HEK293T (cell line): Measurements from ENCODE around the gene PIK3R5.

Experiments
- CTCF ChIA-PET: fragments of 350-600 bp; formaldehyde crosslinking; extraction: SDS; loops from one replicate; lab custom pipeline; 2021; ENCODE audit warnings: antibody characterized with exemption, inconsistent platforms; lab: Yijun Ruan, JAX
- POLR2A ChIA-PET: fragments of 350-600 bp; formaldehyde crosslinking; extraction: SDS; loops from one replicate; lab custom pipeline; 2020; ENCODE audit warnings: antibody characterized with exemption, inconsistent platforms; lab: Yijun Ruan, JAX
- DNase-seq: peaks from one replicate; pipeline ENCODE4 v3.0.0; 2012; ENCODE audit warnings: mixed read lengths; ENCODE audit errors: extremely low spot score
- ARNT ChIP-seq: fragments of 450-650 bp; IDR thresholded peaks from 2 replicates; pipeline ENCODE4 v1.6.1; 2017; ENCODE audit warnings: mild to moderate bottlenecking
- BHLHE40 ChIP-seq: fragments of 450-650 bp; IDR thresholded peaks from 2 replicates; pipeline ENCODE4 v1.6.1; 2016; ENCODE audit warnings: mild to moderate bottlenecking, moderate library complexity, borderline replicate concordance
- CTBP1 ChIP-seq: fragments of 450-650 bp; IDR thresholded peaks from 2 replicates; pipeline ENCODE4 v1.6.1; 2016; ENCODE audit warnings: borderline replicate concordance
- ELF4 ChIP-seq: fragments of 450-650 bp; IDR thresholded peaks from 2 replicates; pipeline ENCODE4 v1.6.1; 2017; ENCODE audit warnings: antibody characterized with exemption
- FOXA1 ChIP-seq: fragments of 450-650 bp; IDR thresholded peaks from 2 replicates; pipeline ENCODE4 v1.6.1; 2016; ENCODE audit warnings: mild to moderate bottlenecking
- FOXK2 ChIP-seq: fragments of 450-650 bp; IDR thresholded peaks from 2 replicates; pipeline ENCODE4 v1.6.1; 2016; ENCODE audit warnings: mild to moderate bottlenecking
- FOXM1 ChIP-seq: fragments of 450-650 bp; IDR thresholded peaks from 2 replicates; pipeline ENCODE4 v1.6.1; 2017; ENCODE audit warnings: mild to moderate bottlenecking, borderline replicate concordance
- HDGF ChIP-seq: fragments of 450-650 bp; IDR thresholded peaks from 2 replicates; pipeline ENCODE4 v1.6.1; 2017; ENCODE audit warnings: antibody characterized with exemption, borderline replicate concordance
- L3MBTL2 ChIP-seq: fragments of 450-650 bp; conservative IDR thresholded peaks from 2 replicates; pipeline ENCODE4 v1.6.1; 2016; ENCODE audit warnings: mild to moderate bottlenecking
- LEF1 ChIP-seq: fragments of 450-650 bp; IDR thresholded peaks from 2 replicates; pipeline ENCODE4 v1.6.1; 2017; ENCODE audit warnings: mild to moderate bottlenecking, borderline replicate concordance
- NFRKB ChIP-seq: fragments of 450-650 bp; IDR thresholded peaks from 2 replicates; pipeline ENCODE4 v1.6.1; 2016; ENCODE audit warnings: mild to moderate bottlenecking, moderate library complexity
- PKNOX1 ChIP-seq: fragments of 450-650 bp; IDR thresholded peaks from 2 replicates; pipeline ENCODE4 v1.6.1; 2016
- SP1 ChIP-seq: fragments of 450-650 bp; IDR thresholded peaks from 2 replicates; pipeline ENCODE4 v1.6.1; 2017
- SUZ12 ChIP-seq: fragments of 450-650 bp; IDR thresholded peaks from 2 replicates; pipeline ENCODE4 v1.6.1; 2016; ENCODE audit warnings: mild to moderate bottlenecking
- TARDBP ChIP-seq: fragments of 450-650 bp; IDR thresholded peaks from 2 replicates; pipeline ENCODE4 v1.6.1; 2016
- ZNF384 ChIP-seq: fragments of 450-650 bp; IDR thresholded peaks from 2 replicates; pipeline ENCODE4 v1.6.1; 2016

Gene PIK3R5

GRCh38 chr17:8939496-8940334, 25.8 kb downstream of the PIK3R5 start:
- ChIA-PET POLR2A (no interaction called here), CTCF (no interaction called here)
- no peak for DNase-seq
- TF ChIP-seq TARDBP (no peak), SUZ12 (no peak), L3MBTL2 (no peak), ELF4 (no peak), NFRKB (no peak), FOXK2 (no peak), HDGF (no peak), PKNOX1 (no peak)

GRCh38 chr17:8938933-8939332, 26.6 kb downstream of the PIK3R5 start:
- DNase-seq, result no peak
- TF ChIP-seq FOXK2 (no peak), NFRKB (no peak), BHLHE40 (no peak), PKNOX1 (no peak), HDGF (no peak), SUZ12 (no peak), FOXA1 (no peak)
- ChIA-PET CTCF (no interaction called here), POLR2A (no interaction called here)

GRCh38 chr17:8935191-8935590, 30.3 kb downstream of the PIK3R5 start:
- no peak for TF ChIP-seq FOXK2
- no peak for TF ChIP-seq L3MBTL2
- TF ChIP-seq BHLHE40, result no peak
- TF ChIP-seq LEF1, result no peak
- TF ChIP-seq ARNT, result no peak
- no peak for TF ChIP-seq FOXA1
- no peak for TF ChIP-seq CTBP1
- TF ChIP-seq PKNOX1, result no peak
- TF ChIP-seq TARDBP, result no peak
- TF ChIP-seq SUZ12, result no peak
- no peak for TF ChIP-seq HDGF
- no peak for DNase-seq
- ChIA-PET CTCF (no interaction called here), POLR2A (no interaction called here)

- TF ChIP-seq CTBP1 (no peak), HDGF (no peak), SUZ12 (no peak), ARNT (no peak), NFRKB (no peak), LEF1 (no peak), L3MBTL2 (no peak), FOXK2 (no peak), SP1 (no peak), ZNF384 (no peak), FOXA1 (no peak), TARDBP (no peak), FOXM1 (no peak), BHLHE40 (no peak), ELF4 (no peak)
- CTCF ChIA-PET, result no interaction called here
Observed at GRCh38 chr17:8934346-8934745, 31.2 kb downstream of the PIK3R5 start.

GRCh38 chr17:8930649-8931048, 34.9 kb downstream of the PIK3R5 start:
- DNase-seq, result no peak
- ChIA-PET CTCF (no interaction called here), POLR2A (no interaction called here)
- TF ChIP-seq NFRKB, result no peak
- no peak for TF ChIP-seq SUZ12
- TF ChIP-seq SP1, result no peak
- no peak for TF ChIP-seq L3MBTL2
- no peak for TF ChIP-seq ARNT
- TF ChIP-seq FOXK2, result no peak
- TF ChIP-seq TARDBP, result no peak
- TF ChIP-seq FOXM1, result no peak
- TF ChIP-seq ZNF384, result no peak
- TF ChIP-seq LEF1, result no peak
- TF ChIP-seq BHLHE40, result no peak
- TF ChIP-seq HDGF, result no peak
- TF ChIP-seq ELF4, result no peak
- no peak for TF ChIP-seq PKNOX1
- TF ChIP-seq FOXA1, result no peak
- no peak for TF ChIP-seq CTBP1

More at GRCh38 chr17:8934346-8934745, 31.2 kb downstream of the PIK3R5 start:
- POLR2A ChIA-PET, result no interaction called here
- DNase-seq, result no peak

GRCh38 chr17:8928347-8928746, 37.2 kb downstream of the PIK3R5 start:
- CTCF ChIA-PET, result no interaction called here
- POLR2A ChIA-PET, result no interaction called here
- no peak for DNase-seq
- TF ChIP-seq SP1, result no peak
- no peak for TF ChIP-seq BHLHE40
- TF ChIP-seq PKNOX1, result no peak
- TF ChIP-seq SUZ12, result no peak
- no peak for TF ChIP-seq FOXM1
- no peak for TF ChIP-seq L3MBTL2
- TF ChIP-seq ELF4, result no peak
- TF ChIP-seq NFRKB, result no peak
- no peak for TF ChIP-seq ZNF384
- TF ChIP-seq FOXA1, result no peak
- TF ChIP-seq LEF1, result no peak
- TF ChIP-seq TARDBP, result no peak
